Breast epithelium (tissue), 3 donors: ENCODE data around the gene FAM117B.

Experiments used
- CTCF ChIP-seq, 3 donors: fragments of 450-650 bp; IDR thresholded peaks; one replicate each; pipeline ENCODE4 v1.5.1; 2016 to 2017; ENCODE audit warnings: antibody characterized with exemption in 3 of 3, mild to moderate bottlenecking in 3 of 3, moderate library complexity in 3 of 3
- POLR2AphosphoS5 ChIP-seq, 3 donors: sonication (generic); formaldehyde crosslinking; IDR thresholded peaks; one replicate each; pipeline ENCODE4 v1.6.1; 2017; ENCODE audit warnings: antibody characterized with exemption in 3 of 3

- TF ChIP-seq CTCF (IDR thresholded peaks at IDR 0.05): no peak
- no peak for TF ChIP-seq POLR2AphosphoS5 (IDR thresholded peaks at IDR 0.05)
These were observed 130.2 kb downstream of the FAM117B start for GRCh38 chr2:202764991-202765390.
